Fibroblast of villous mesenchyme (primary cell): ENCODE data around the gene OLIG2. TPM values are rescaled to one million over a fixed set of nuclear protein-coding genes. Genes with fewer than 3 reads are reported as not detected.

Experiments used
- DNase-seq: peaks from one replicate; pipeline ENCODE4 v3.0.0-alpha.2; 2010; ENCODE audit warnings: low read depth
- H3K4me3 ChIP-seq: 2 replicates; pipeline ENCODE4 v1.5.1; 2011; ENCODE audit warnings: low read depth, mild to moderate bottlenecking, low read length
- total RNA-seq: library from RNA; depleted of rRNA; stranded (reverse); fragments of >200 nt; gene quantifications from 2 replicates; pipeline ENCODE4 v1.2.3, GENCODE V29; 2012
- TF ChIP-seq, protein P1 (sequence below): IDR thresholded peaks from 2 replicates; pipeline ENCODE4 v1.5.1; 2012; ENCODE audit warnings: low read depth, mild to moderate bottlenecking, low read length; ENCODE audit not compliant: insufficient read depth

Gene OLIG2
- total RNA-seq, 1 donor, result not detected

DNA sequence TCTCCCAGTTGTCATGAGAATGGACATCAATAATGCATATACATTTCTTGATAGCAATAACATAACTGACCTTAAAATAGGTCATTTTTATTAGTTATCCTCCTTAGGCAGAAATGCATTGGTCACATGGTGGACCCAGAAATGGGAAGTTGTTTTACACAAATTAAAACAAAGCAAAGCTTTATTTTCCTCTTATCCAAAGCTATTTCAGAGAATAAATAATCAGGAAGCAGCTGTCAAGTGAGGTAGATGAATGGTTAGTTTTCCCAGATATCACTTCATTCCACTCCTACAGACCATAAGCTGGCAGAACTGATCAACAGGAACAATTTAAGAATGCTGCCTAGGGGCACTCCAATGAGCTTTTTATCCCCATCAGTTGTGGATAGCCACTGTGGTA is 28.2 kb downstream of the OLIG2 start:
- no peak overlapping the region for H3K4me3 ChIP-seq
- TF ChIP-seq, protein P1, sequence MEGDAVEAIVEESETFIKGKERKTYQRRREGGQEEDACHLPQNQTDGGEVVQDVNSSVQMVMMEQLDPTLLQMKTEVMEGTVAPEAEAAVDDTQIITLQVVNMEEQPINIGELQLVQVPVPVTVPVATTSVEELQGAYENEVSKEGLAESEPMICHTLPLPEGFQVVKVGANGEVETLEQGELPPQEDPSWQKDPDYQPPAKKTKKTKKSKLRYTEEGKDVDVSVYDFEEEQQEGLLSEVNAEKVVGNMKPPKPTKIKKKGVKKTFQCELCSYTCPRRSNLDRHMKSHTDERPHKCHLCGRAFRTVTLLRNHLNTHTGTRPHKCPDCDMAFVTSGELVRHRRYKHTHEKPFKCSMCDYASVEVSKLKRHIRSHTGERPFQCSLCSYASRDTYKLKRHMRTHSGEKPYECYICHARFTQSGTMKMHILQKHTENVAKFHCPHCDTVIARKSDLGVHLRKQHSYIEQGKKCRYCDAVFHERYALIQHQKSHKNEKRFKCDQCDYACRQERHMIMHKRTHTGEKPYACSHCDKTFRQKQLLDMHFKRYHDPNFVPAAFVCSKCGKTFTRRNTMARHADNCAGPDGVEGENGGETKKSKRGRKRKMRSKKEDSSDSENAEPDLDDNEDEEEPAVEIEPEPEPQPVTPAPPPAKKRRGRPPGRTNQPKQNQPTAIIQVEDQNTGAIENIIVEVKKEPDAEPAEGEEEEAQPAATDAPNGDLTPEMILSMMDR, result no peak
- no peak for DNase-seq

DNA sequence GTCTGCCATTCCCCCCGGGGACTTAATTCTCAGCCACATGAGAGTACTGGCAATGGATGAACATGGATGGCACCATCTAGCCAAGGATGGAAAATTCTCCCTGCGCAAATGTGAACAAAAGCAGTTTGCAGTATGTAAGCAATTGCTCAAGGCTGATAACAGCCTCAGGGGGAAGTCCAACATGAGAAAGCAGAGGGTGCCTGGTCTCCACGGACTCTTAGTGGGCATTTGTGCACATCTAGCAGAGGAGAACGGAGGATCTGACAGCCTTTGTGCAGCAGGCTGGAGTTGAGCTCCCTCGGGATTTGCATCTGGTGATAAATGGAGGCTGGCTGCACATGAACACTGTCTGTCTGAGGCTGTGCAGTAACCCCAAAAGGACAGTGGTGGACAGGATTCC is 30.3 kb downstream of the OLIG2 start:
- H3K4me3 ChIP-seq, result no peak overlapping the region
- TF ChIP-seq, protein P1, result no peak
- DNase-seq, result no peak

DNA sequence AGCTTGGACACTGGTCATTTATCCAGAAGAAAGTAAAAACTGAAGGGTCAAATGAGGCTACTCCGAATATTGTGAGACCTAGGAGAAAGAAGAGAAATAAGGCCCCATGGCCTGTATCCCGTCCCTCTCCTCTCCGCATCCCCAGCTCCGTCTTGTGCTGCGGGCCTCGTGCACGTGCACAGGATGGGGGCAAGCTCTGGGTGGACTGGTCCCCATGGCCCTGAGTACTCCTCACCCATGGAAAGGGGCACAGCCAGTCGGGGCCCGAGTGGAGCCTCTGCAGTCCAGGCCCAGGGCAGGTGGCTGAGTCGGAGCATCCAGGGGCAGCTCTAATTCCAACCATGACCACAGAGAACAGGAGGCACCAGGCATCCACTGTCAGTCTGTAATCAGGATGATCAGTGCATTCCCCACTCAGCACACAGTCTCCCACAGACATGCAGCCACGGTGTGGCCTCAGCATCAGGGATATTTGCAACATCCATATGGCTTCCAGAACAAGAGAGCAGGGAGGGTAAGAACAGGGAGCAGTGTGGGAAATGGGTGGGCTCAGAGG is 31.7 kb downstream of the OLIG2 start:
- DNase-seq, result no peak
- TF ChIP-seq, protein P1, result no peak
- H3K4me3 ChIP-seq, result no peak overlapping the region

DNA sequence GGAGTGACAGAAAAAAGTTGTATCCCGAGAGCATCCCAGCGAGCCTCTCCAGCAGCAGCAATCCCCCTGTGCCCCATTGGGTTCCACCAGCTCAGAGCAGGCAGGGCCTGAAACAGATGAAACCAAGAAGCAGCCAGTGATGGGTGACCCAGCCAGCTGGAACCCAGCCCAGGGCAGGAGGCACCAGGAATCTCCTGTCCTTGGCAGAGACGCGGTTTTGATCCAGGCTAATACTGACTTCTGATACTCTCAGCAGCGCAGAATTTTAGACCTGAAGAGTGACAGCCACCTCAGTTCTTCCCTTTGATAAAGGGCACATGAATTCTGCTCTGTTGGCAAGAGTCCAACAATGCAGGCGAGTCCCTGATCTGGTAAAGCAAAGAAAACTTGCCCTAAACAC is 32.8 kb downstream of the OLIG2 start:
- DNase-seq, result no peak
- H3K4me3 ChIP-seq, result no peak overlapping the region
- TF ChIP-seq, protein P1, result no peak

DNA sequence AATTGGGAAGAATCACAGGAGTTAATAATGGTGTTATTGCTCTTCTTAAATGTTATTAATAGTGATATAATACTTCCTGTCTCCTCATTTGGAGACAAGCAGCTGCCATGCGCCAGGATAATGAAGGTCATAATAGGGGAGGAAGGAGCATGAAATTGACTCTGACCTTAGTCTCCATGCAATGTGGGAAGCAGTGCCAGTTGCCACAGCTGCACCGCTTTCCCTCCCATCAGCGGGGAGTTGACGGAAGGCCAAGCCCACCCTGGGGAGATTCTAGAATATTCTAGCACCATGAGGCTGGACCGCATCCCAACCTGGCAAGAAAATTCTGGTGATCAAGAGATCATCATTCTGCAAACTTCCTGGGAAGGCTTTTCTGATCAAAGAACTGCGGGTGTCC is 33.2 kb downstream of the OLIG2 start:
- TF ChIP-seq, protein P1, result no peak
- DNase-seq, result no peak
- no peak overlapping the region for H3K4me3 ChIP-seq

DNA sequence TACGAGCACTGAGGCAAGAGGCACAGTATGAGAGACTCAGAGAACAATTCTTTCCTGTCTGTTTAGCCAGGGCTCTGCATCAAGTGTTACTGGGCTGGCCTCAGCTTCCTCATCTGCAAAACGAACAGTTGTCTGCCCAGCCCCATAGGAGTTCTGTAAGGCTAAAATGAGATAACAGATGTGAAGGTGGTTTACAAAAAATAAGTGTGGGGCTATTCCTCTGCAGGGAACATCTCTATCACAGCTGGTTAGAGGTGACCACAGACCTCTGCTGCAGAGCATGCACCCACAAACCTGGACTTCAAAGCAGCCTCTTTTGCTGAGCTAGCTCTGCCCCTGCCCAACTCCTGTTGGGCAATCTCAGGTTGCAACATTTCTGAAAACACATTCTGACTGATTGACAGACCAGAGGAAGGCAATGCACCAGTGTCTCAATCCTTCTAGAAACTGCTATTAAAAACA is 33.7 kb downstream of the OLIG2 start:
- no peak for DNase-seq
- TF ChIP-seq, protein P1, result no peak
- no peak overlapping the region for H3K4me3 ChIP-seq

DNA sequence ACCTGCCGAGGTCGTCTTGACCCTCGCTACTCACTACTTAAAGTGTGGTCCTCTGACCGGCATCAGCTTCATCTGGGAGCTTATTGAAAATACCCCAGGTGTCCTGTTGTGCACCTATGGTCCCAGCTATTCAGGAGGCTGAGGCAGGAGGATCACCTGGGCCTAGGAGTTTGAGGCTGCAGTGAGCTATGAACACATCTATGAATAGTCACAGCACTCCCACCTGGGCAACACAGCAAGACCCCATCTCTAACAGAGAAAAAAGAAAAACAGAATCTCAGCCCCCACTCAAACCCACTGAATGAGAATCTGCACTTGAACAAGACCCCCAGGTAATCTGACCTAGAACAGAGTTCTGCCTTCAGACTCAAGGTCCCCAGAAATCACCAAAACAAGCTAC is 35.5 kb downstream of the OLIG2 start:
- no peak for DNase-seq
- no peak overlapping the region for H3K4me3 ChIP-seq
- TF ChIP-seq, protein P1, result no peak
